ENCODE measurements around the gene PHKB.

The PHKB gene

DNA sequence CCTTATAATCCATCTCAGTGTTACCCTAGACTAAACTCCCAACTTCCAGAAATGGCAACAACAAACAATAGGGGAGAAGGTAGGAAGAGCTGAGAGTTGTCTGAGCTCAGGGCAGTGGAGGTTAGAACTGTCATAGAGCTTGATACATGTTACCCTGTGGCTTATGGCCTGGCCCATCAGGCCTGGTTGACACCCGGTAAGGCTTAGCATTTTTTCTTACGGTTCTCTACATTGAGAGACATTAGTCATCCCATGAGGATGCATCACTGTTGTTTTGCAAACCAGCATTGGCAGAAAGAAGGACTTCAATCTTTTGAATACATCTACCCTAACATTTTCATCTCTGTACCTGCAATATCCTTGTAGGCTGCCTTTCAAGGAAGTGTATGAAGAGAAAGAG is 226.6 kb downstream of the PHKB start:
- Histone ChIP-seq H3K27ac (ENCODE audit: insufficient read depth, low read length, poor library complexity, severe bottlenecking) (no peak overlapping the region), H3K4me3 (ENCODE audit: insufficient read depth, low read depth, low read length, poor library complexity, severe bottlenecking) (no peak overlapping the region), H3K36me3 (ENCODE audit: control insufficient read depth, insufficient read depth, low read length) (peaks cover 27% of the 10 kb centered on the region), H3K27me3 (replicated peaks; ENCODE audit: control insufficient read depth, insufficient read depth, low read length, poor library complexity, severe bottlenecking) (no peaks in the 10 kb centered on the region), H3K9me3 (ENCODE audit: control insufficient read depth, low read length) (no peaks in the 10 kb centered on the region), H3K4me1 (ENCODE audit: control insufficient read depth, insufficient read depth, low read length, poor library complexity, severe bottlenecking) (no peaks in the 10 kb centered on the region)
- no peak for DNase-seq

DNA sequence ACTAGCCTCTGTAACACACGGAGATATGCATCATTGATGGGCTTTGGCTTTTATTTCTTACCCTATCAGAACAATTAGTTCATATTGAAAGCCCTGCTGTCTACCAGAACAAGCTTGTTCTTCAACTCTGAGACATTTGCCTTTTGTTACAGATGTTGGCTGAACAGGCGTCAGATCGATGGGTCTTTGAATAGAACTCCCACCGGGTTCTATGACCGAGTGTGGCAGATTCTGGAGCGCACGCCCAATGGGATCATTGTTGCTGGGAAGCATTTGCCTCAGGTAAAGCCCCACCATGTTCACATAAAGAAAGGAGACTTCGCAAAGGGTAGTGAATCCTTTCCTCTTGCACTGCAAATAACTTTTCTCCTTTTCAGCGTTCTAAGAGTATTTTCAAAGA is 232.1 kb downstream of the PHKB start:
- DNase-seq, result no peak
- no peaks in the 10 kb centered on the region for H3K9me3 ChIP-seq (ENCODE audit: control insufficient read depth, low read length)
- no peaks in the 10 kb centered on the region for H3K4me1 ChIP-seq (ENCODE audit: control insufficient read depth, insufficient read depth, low read length, poor library complexity, severe bottlenecking)
- no peak overlapping the region for H3K27ac ChIP-seq (ENCODE audit: insufficient read depth, low read length, poor library complexity, severe bottlenecking)
- peaks cover 73% of the 10 kb centered on the region for H3K36me3 ChIP-seq (ENCODE audit: control insufficient read depth, insufficient read depth, low read length)
- H3K4me3 ChIP-seq (ENCODE audit: insufficient read depth, low read depth, low read length, poor library complexity, severe bottlenecking), result no peak overlapping the region
- H3K27me3 ChIP-seq (replicated peaks; ENCODE audit: control insufficient read depth, insufficient read depth, low read length, poor library complexity, severe bottlenecking), result no peaks in the 10 kb centered on the region

DNA sequence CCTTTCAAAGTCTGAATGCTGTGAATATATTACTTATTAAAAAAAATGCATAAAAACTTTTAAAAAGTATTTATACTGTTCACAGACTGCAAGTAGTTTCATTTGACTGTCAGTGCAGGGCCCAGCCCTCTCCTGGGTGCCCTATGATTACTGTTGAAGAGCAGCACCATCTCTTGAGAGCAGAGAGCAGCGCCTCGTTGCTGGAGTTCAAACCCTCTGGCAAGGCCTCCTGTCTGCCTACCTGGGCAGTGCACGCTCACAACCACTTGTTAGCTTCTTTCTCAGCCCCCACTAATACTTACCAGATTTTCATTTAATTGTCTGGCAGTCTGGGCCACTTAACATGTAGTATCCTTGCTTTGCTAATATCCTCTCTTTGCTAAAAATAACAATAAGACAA is 233.4 kb downstream of the PHKB start:
- H3K4me3 ChIP-seq (ENCODE audit: insufficient read depth, low read depth, low read length, poor library complexity, severe bottlenecking), result no peak overlapping the region
- H3K9me3 ChIP-seq (ENCODE audit: control insufficient read depth, low read length), result no peaks in the 10 kb centered on the region
- H3K27me3 ChIP-seq (replicated peaks; ENCODE audit: control insufficient read depth, insufficient read depth, low read length, poor library complexity, severe bottlenecking), result no peaks in the 10 kb centered on the region
- H3K36me3 ChIP-seq (ENCODE audit: control insufficient read depth, insufficient read depth, low read length), result peaks cover 68% of the 10 kb centered on the region
- DNase-seq, result no peak
- H3K4me1 ChIP-seq (ENCODE audit: control insufficient read depth, insufficient read depth, low read length, poor library complexity, severe bottlenecking), result no peaks in the 10 kb centered on the region
- H3K27ac ChIP-seq (ENCODE audit: insufficient read depth, low read length, poor library complexity, severe bottlenecking), result no peak overlapping the region

DNA sequence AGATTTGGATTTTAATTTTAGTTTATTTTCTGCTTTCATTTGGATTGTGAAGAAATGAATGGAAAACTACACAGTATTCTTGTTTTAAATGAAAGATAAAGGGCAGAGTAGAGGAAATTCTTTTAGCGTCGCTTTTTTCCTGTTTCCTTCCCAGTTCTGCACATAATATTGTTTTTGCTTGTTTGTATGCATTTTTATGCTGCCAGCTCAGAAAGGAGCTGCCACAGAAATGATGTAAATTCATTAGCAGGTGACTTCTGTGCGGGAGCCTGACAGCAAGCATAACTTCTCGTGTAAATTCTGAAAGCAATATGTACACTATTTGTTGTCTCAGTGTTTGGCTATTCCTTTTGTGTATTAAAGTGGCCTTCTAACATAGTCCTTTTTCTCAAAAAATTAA is 234.6 kb downstream of the PHKB start:
- no peak overlapping the region for H3K4me3 ChIP-seq (ENCODE audit: insufficient read depth, low read depth, low read length, poor library complexity, severe bottlenecking)
- no peaks in the 10 kb centered on the region for H3K27me3 ChIP-seq (replicated peaks; ENCODE audit: control insufficient read depth, insufficient read depth, low read length, poor library complexity, severe bottlenecking)
- H3K27ac ChIP-seq (ENCODE audit: insufficient read depth, low read length, poor library complexity, severe bottlenecking), result no peak overlapping the region
- DNase-seq, result no peak
- no peaks in the 10 kb centered on the region for H3K4me1 ChIP-seq (ENCODE audit: control insufficient read depth, insufficient read depth, low read length, poor library complexity, severe bottlenecking)
- H3K36me3 ChIP-seq (ENCODE audit: control insufficient read depth, insufficient read depth, low read length), result peaks cover 56% of the 10 kb centered on the region
- no peaks in the 10 kb centered on the region for H3K9me3 ChIP-seq (ENCODE audit: control insufficient read depth, low read length)

DNA sequence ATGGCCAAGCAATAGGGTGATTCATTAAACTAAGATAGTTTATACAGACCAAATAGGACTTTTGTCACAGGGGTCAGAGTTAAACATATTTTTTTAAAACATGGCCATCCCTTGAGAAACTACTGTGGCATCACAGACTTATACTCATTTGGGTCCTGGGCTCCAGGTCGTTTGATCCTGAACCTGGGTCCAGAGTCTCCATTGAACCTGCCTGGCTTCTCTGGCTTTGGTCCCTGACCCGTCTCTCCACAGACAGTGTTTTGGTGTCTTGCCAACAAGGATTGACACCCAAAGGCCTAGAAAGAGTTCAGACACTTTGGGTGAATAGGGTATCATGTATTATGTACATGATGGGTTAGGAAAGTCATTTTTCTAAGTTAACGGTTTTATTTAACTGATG is 236.7 kb downstream of the PHKB start:
- Histone ChIP-seq H3K36me3 (ENCODE audit: control insufficient read depth, insufficient read depth, low read length) (peaks cover 51% of the 10 kb centered on the region), H3K27me3 (replicated peaks; ENCODE audit: control insufficient read depth, insufficient read depth, low read length, poor library complexity, severe bottlenecking) (no peaks in the 10 kb centered on the region), H3K9me3 (ENCODE audit: control insufficient read depth, low read length) (no peaks in the 10 kb centered on the region), H3K27ac (ENCODE audit: insufficient read depth, low read length, poor library complexity, severe bottlenecking) (no peak overlapping the region), H3K4me3 (ENCODE audit: insufficient read depth, low read depth, low read length, poor library complexity, severe bottlenecking) (no peak overlapping the region), H3K4me1 (ENCODE audit: control insufficient read depth, insufficient read depth, low read length, poor library complexity, severe bottlenecking) (no peaks in the 10 kb centered on the region)
- DNase-seq, result no peak

DNA sequence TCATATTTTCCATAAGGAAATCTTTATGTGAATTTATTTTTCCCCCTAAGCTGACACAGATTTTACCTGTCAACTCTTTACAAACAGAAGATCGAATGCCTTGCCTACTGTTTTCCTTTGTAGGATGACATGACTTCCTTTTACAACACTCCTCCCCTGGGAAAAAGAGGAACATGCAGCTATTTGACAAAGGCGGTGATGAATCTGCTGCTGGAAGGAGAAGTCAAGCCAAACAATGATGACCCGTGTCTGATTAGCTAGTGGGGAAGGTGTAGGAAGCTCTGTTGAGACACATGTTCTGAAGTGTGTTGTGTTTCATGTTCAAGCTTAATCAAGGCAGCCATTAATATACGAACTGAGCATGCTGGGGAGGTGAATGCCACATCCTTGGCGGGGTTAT is 238.0 kb downstream of the PHKB start:
- H3K9me3 ChIP-seq (ENCODE audit: control insufficient read depth, low read length), result no peaks in the 10 kb centered on the region
- DNase-seq, result no peak
- H3K4me1 ChIP-seq (ENCODE audit: control insufficient read depth, insufficient read depth, low read length, poor library complexity, severe bottlenecking), result no peaks in the 10 kb centered on the region
- H3K4me3 ChIP-seq (ENCODE audit: insufficient read depth, low read depth, low read length, poor library complexity, severe bottlenecking), result no peak overlapping the region
- H3K36me3 ChIP-seq (ENCODE audit: control insufficient read depth, insufficient read depth, low read length), result peaks cover 38% of the 10 kb centered on the region
- H3K27ac ChIP-seq (ENCODE audit: insufficient read depth, low read length, poor library complexity, severe bottlenecking), result no peak overlapping the region
- H3K27me3 ChIP-seq (replicated peaks; ENCODE audit: control insufficient read depth, insufficient read depth, low read length, poor library complexity, severe bottlenecking), result no peaks in the 10 kb centered on the region

DNA sequence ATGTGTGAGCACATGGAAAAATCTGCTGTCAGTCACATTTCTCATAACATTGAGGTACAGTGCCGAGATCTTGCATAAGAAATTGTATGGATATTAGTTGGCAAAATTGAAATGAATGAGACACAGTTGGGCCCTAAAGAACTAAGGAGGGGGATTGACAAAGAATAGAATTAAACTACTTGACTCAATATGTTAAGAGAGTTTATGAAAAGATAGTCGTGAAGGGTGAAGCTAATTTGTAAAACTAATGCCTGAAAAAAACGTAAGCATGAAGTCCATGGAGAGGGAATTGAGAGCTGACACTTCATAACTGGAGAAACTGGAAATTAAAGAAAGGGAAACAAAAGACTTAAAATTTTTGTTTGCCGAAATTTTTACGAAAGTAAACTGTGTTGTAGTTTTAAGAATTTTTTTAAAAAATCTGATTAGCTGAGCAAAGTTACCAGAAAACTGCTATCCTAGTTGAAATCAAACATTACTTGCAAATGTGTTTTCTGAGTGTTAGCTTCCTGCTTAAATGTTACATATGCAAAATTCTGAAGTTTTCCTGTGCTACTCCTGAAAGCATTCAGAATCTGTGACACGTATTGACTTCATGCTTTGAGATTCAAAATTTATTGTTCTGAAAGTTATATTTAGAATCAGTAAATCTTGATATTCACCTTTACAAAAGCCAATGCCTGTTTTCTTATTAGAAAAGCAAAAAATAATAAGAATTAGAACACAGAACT is 239.9 kb downstream of the PHKB start:
- no peak for DNase-seq
- Histone ChIP-seq H3K4me1 (ENCODE audit: control insufficient read depth, insufficient read depth, low read length, poor library complexity, severe bottlenecking) (no peaks in the 10 kb centered on the region), H3K36me3 (ENCODE audit: control insufficient read depth, insufficient read depth, low read length) (peaks cover 26% of the 10 kb centered on the region), H3K27ac (ENCODE audit: insufficient read depth, low read length, poor library complexity, severe bottlenecking) (no peak overlapping the region), H3K27me3 (replicated peaks; ENCODE audit: control insufficient read depth, insufficient read depth, low read length, poor library complexity, severe bottlenecking) (no peaks in the 10 kb centered on the region), H3K4me3 (ENCODE audit: insufficient read depth, low read depth, low read length, poor library complexity, severe bottlenecking) (no peak overlapping the region), H3K9me3 (ENCODE audit: control insufficient read depth, low read length) (no peaks in the 10 kb centered on the region)

DNA sequence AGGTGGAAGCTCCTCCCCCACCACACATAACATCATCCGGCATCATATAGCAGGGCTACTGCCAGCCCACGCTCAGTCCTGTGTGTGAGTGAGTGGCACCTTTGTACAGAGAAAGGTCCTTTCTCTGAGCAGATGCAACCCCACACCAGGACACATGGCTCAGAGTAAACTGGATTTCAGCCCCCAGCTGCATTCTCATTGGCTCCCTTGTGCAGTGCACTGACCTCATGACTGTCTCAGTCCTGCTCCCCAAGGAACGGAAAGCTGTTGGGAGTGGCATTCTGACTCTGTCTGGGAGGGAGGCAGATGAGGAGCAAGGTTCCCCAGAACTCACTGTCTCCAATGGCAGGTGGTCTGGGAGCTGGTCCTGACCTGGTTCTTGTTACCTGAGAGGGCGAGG is 244.1 kb downstream of the PHKB start:
- DNase-seq, result no peak
- no peak overlapping the region for H3K27ac ChIP-seq (ENCODE audit: insufficient read depth, low read length, poor library complexity, severe bottlenecking)
- H3K36me3 ChIP-seq (ENCODE audit: control insufficient read depth, insufficient read depth, low read length), result no peaks in the 10 kb centered on the region
- no peaks in the 10 kb centered on the region for H3K27me3 ChIP-seq (replicated peaks; ENCODE audit: control insufficient read depth, insufficient read depth, low read length, poor library complexity, severe bottlenecking)
- H3K9me3 ChIP-seq (ENCODE audit: control insufficient read depth, low read length), result no peaks in the 10 kb centered on the region
- H3K4me3 ChIP-seq (ENCODE audit: insufficient read depth, low read depth, low read length, poor library complexity, severe bottlenecking), result no peak overlapping the region
- no peaks in the 10 kb centered on the region for H3K4me1 ChIP-seq (ENCODE audit: control insufficient read depth, insufficient read depth, low read length, poor library complexity, severe bottlenecking)

DNA sequence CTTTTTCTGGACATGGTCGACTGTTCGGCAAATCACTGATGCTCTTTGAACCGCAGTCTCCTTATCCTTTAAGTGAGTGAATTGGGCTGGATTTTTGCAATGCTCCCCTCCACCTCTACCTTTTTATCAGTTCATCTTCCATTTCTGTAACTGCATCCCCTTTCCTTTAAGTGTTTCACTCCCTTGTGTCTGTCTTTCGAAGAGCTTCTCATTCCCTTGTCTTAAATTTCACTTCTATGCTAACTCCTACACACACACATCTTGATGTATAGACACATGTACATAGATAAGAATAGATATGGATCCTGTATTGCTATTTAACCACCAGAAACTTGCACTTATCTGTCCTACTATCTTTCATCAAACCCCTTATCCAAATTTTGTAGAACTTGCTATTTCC is 250.7 kb downstream of the PHKB start:
- no peak for DNase-seq
- Histone ChIP-seq H3K27ac (ENCODE audit: insufficient read depth, low read length, poor library complexity, severe bottlenecking) (no peak overlapping the region), H3K4me1 (ENCODE audit: control insufficient read depth, insufficient read depth, low read length, poor library complexity, severe bottlenecking) (no peaks in the 10 kb centered on the region), H3K9me3 (ENCODE audit: control insufficient read depth, low read length) (no peaks in the 10 kb centered on the region), H3K36me3 (ENCODE audit: control insufficient read depth, insufficient read depth, low read length) (no peaks in the 10 kb centered on the region), H3K27me3 (replicated peaks; ENCODE audit: control insufficient read depth, insufficient read depth, low read length, poor library complexity, severe bottlenecking) (no peaks in the 10 kb centered on the region), H3K4me3 (ENCODE audit: insufficient read depth, low read depth, low read length, poor library complexity, severe bottlenecking) (no peak overlapping the region)

DNA sequence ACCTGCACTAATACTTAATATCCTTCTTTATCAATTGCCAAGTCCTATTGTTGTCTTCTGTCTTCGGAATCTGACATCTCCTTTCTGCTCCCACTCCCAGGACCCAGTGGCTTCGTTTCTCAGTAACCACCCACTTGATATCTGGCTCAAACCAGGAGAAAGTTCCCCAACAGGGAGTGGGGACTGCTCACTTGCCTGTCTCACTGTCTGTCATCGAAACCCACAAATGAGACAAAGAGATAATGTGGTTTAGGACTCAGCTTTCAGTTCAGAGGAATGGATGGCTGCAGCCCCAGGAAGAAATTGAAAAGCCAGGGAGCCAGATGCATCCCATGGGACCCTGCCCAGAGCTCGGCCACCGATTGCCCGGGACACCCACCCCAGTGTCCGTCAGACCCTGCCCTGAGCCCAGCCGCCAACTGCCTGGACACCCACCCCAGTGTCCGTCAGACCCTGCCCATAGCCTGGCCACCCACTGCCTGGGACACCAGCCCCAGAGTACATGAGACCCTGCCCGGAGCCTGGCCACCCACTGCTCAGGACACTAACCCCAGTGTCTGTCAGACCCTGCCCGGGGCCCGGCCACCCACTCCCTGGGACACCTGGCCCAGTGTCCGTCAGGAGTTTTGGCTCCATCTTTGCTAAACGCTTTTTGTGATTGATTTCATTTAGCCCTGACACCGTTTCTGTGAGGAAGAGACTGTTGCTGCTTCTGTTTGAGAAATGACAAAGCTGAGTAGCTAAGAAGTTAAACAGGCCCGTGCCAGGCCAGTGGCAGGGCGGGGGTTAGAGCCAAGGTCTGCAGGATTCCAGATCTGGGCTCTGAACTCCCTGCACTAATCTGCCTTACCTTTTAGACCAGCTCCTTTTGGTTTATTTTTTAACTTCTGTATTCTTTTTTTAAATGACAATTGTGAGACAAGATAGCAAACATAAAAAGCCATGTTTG is 251.4 kb downstream of the PHKB start:
- no peaks in the 10 kb centered on the region for H3K27me3 ChIP-seq (replicated peaks; ENCODE audit: control insufficient read depth, insufficient read depth, low read length, poor library complexity, severe bottlenecking)
- H3K4me1 ChIP-seq (ENCODE audit: control insufficient read depth, insufficient read depth, low read length, poor library complexity, severe bottlenecking), result no peaks in the 10 kb centered on the region
- no peaks in the 10 kb centered on the region for H3K36me3 ChIP-seq (ENCODE audit: control insufficient read depth, insufficient read depth, low read length)
- H3K4me3 ChIP-seq (ENCODE audit: insufficient read depth, low read depth, low read length, poor library complexity, severe bottlenecking), result no peak overlapping the region
- no peaks in the 10 kb centered on the region for H3K9me3 ChIP-seq (ENCODE audit: control insufficient read depth, low read length)
- H3K27ac ChIP-seq (ENCODE audit: insufficient read depth, low read length, poor library complexity, severe bottlenecking), result no peak overlapping the region
- no peak for DNase-seq

Measured in effector memory CD4-positive, alpha-beta T cell (primary cell).